ENCODE results near the gene CROCC2. TPM values are rescaled to one million over a fixed set of nuclear protein-coding genes. Genes with fewer than 3 reads are reported as not detected.

The CROCC2 gene
- total RNA-seq, 4 donors from 2014 or later = 0.06 to 0.12 TPM; not detected in 2

GRCh38 chr2:240981871-240982800, 76.0 kb downstream of the CROCC2 start:
- no peak for ATAC-seq (ENCODE audit: low FRiP score)
- peak; percentile 12 for DNase-seq (ENCODE audit: low spot score)
- TF ChIP-seq CTCF (IDR thresholded peaks at IDR 0.05) = no peak

GRCh38 chr2:240982821-240983281, 76.7 kb downstream of the CROCC2 start:
- no peak for ATAC-seq (ENCODE audit: low FRiP score)
- TF ChIP-seq CTCF (IDR thresholded peaks at IDR 0.05) = no peak
- DNase-seq (ENCODE audit: low spot score) = no peak

GRCh38 chr2:240983361-240983995, 77.3 kb downstream of the CROCC2 start:
- DNase-seq (ENCODE audit: low spot score) (peak; percentile 12), ATAC-seq (ENCODE audit: low FRiP score) (no peak)
- TF ChIP-seq CTCF (IDR thresholded peaks at IDR 0.05) = no peak

GRCh38 chr2:240983996-240984498, 77.9 kb downstream of the CROCC2 start:
- no peak for ATAC-seq (ENCODE audit: low FRiP score)
- DNase-seq (ENCODE audit: low spot score) = no peak
- no peak for TF ChIP-seq CTCF (IDR thresholded peaks at IDR 0.05)

- DNase-seq (ENCODE audit: low spot score) (no peak), ATAC-seq (ENCODE audit: low FRiP score) (peak; percentile 6)
- no peak for TF ChIP-seq CTCF (IDR thresholded peaks at IDR 0.05)
Observed at GRCh38 chr2:240985881-240986786, 80.0 kb downstream of the CROCC2 start.

- no peak for TF ChIP-seq CTCF (IDR thresholded peaks at IDR 0.05)
- DNase-seq (ENCODE audit: low spot score) (no peak), ATAC-seq (ENCODE audit: low FRiP score) (no peak)
Observed at GRCh38 chr2:240986787-240987411, 80.8 kb downstream of the CROCC2 start.

Measured in omental fat pad (tissue), 4 donors.